ENCODE data around the gene BRD2. TPM values are rescaled to one million over a fixed set of nuclear protein-coding genes. Genes with fewer than 3 reads are reported as not detected.

The BRD2 gene
- total RNA-seq, 1 experiment from 2014 or later: 157 TPM

GRCh38 chr6:33007831-33008400 lies 39.5 kb downstream of the BRD2 start:
- H3K27ac ChIP-seq: no peak overlapping the region
- BruUV-seq (replicated peaks): no TSS peak
- H4K20me1 ChIP-seq (ENCODE audit: insufficient read depth): no peaks in the 10 kb centered on the region
- H3K9me2 ChIP-seq (ENCODE audit: insufficient read depth): no peaks in the 10 kb centered on the region
- DNase-seq: no peak
- H3K27me3 ChIP-seq (ENCODE audit: insufficient read depth, low read depth): peaks cover 94% of the 10 kb centered on the region
- no peaks in the 10 kb centered on the region for H3F3A ChIP-seq (ENCODE audit: insufficient read depth, low read depth)
- CTCF ChIA-PET: no interaction called here
- no peaks in the 10 kb centered on the region for H3K79me2 ChIP-seq (ENCODE audit: low read depth)
- no peak overlapping the region for H2AFZ ChIP-seq
- POLR2A ChIA-PET (ENCODE audit: unreplicated experiment): interaction anchor here (0.6 kb wide), 1 partner anchor 45 kb away, joined by 4 read pairs; no protein-coding TSS in a partner anchor
- intact Hi-C loops (cut with micrococcal nuclease; ENCODE audit: unreplicated experiment): no loop called here
- H3K4me3 ChIP-seq: no peak overlapping the region
- no peaks in the 10 kb centered on the region for H3K9me3 ChIP-seq (ENCODE audit: insufficient read depth, low read depth)
- no peaks in the 10 kb centered on the region for H3K4me1 ChIP-seq (replicated peaks; ENCODE audit: insufficient read depth)
- H3K4me2 ChIP-seq: no peak overlapping the region
- no peaks in the 10 kb centered on the region for H3K36me3 ChIP-seq (ENCODE audit: low read depth)
- TF ChIP-seq, protein P1, sequence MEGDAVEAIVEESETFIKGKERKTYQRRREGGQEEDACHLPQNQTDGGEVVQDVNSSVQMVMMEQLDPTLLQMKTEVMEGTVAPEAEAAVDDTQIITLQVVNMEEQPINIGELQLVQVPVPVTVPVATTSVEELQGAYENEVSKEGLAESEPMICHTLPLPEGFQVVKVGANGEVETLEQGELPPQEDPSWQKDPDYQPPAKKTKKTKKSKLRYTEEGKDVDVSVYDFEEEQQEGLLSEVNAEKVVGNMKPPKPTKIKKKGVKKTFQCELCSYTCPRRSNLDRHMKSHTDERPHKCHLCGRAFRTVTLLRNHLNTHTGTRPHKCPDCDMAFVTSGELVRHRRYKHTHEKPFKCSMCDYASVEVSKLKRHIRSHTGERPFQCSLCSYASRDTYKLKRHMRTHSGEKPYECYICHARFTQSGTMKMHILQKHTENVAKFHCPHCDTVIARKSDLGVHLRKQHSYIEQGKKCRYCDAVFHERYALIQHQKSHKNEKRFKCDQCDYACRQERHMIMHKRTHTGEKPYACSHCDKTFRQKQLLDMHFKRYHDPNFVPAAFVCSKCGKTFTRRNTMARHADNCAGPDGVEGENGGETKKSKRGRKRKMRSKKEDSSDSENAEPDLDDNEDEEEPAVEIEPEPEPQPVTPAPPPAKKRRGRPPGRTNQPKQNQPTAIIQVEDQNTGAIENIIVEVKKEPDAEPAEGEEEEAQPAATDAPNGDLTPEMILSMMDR (conservative IDR thresholded peaks at IDR 0.05): no peak
- TF ChIP-seq EZH2 (IDR thresholded peaks at IDR 0.05; ENCODE audit: low read depth): no peak

DNA sequence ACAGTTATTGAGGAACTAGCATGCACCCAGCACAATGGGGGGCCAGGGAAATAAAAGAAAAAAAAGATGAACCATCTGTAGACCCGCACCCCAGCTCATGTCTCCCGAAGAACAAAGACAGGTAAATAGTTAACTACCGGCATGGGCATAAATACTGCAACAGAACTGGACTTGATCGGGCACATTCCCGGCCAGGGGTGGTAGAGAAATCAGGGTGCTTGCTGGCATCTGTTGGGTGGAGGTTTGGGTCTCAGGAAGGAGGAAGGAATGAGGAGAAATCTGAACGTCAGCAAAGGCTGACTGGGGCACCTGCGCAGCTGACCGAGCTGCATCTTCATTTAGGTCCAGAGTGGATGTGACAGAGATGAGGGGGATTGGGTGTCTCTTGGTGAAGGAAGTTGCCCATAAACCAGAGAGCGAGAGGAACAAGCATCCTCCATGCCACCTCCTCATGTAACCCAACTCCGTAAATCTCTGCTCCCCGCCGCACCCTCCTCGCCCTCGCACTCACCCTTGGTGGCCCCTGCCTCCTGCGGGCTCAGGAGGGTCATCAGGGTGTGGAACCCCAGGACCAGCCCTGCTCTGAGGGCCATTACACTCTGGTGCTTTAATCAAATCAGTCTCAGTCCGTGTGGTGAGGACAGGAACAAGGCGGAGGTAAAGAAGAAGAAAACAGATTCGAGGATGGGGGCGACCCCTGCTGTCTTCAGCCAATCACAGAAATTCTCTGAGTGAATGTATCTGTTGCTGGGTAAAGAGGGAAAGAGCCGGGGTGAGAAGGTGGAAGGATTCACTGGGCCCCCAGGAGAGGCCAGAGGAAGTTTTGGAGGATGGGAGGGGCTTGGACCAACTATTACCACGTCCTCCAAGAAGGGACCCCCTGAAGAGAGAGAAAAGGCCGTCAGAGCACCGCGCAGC lies 40.8 kb downstream of the BRD2 start, which contains the start of gene HLA-DOA:
TSS of gene HLA-DOA (minus strand) at position 648 of the 918 bp plus-strand sequence.
- H4K20me1 ChIP-seq (ENCODE audit: insufficient read depth): no peaks in the 10 kb centered on the region
- no peak for DNase-seq
- H3K79me2 ChIP-seq (ENCODE audit: low read depth): no peaks in the 10 kb centered on the region
- H3K4me2 ChIP-seq: no peak within 1 kb of the TSS
- H3K9me2 ChIP-seq (ENCODE audit: insufficient read depth): no peaks in the 10 kb centered on the region
- no peaks in the 10 kb centered on the region for H3K36me3 ChIP-seq (ENCODE audit: low read depth)
- ChIA-PET CTCF (no interaction called here), POLR2A (ENCODE audit: unreplicated experiment) (no interaction called here)
- no peak within 1 kb of the TSS for H2AFZ ChIP-seq
- peaks cover 94% of the 10 kb centered on the region for H3K27me3 ChIP-seq (ENCODE audit: insufficient read depth, low read depth)
- no peaks in the 10 kb centered on the region for H3K9me3 ChIP-seq (ENCODE audit: insufficient read depth, low read depth)
- no peak within 1 kb of the TSS for H3K4me3 ChIP-seq
- intact Hi-C loops (cut with micrococcal nuclease; ENCODE audit: unreplicated experiment): no loop called here
- H3K4me1 ChIP-seq (replicated peaks; ENCODE audit: insufficient read depth): no peaks in the 10 kb centered on the region
- BruUV-seq (replicated peaks): no TSS peak
- H3F3A ChIP-seq (ENCODE audit: insufficient read depth, low read depth): no peaks in the 10 kb centered on the region
- TF ChIP-seq EZH2 (IDR thresholded peaks at IDR 0.05; ENCODE audit: low read depth): no peak
- TF ChIP-seq, protein P1 (conservative IDR thresholded peaks at IDR 0.05): no peak
- H3K27ac ChIP-seq: no peak within 1 kb of the TSS

DNA sequence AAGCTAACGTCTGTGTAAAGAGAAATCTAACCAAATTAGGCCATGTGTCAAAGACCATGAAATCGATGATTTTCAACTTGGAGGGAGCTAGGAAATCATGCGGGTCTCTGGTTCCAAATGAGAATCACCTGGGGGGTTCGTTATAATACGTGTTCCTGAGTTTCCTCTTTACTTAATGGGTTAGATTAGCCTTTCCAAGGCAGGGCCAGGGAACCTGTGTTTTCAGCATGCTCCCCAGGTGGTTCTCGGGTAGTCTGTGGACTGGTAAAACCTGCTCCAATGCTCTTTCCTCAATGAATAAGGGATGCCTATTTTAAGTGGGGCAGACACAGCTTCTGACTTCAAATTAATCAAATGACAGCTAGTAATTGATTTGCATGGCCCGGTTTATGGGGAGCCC lies 42.0 kb downstream of the BRD2 start:
- H3F3A ChIP-seq (ENCODE audit: insufficient read depth, low read depth): no peaks in the 10 kb centered on the region
- intact Hi-C loops (cut with micrococcal nuclease; ENCODE audit: unreplicated experiment): loop anchor here (10.0 kb wide), 1 partner anchor 134 kb away; no protein-coding TSS in a partner anchor
- H3K9me3 ChIP-seq (ENCODE audit: insufficient read depth, low read depth): no peaks in the 10 kb centered on the region
- no peaks in the 10 kb centered on the region for H3K36me3 ChIP-seq (ENCODE audit: low read depth)
- H3K27ac ChIP-seq: no peak overlapping the region
- no peak overlapping the region for H2AFZ ChIP-seq
- no peaks in the 10 kb centered on the region for H3K79me2 ChIP-seq (ENCODE audit: low read depth)
- no peaks in the 10 kb centered on the region for H3K9me2 ChIP-seq (ENCODE audit: insufficient read depth)
- no peak overlapping the region for H3K4me2 ChIP-seq
- BruUV-seq (replicated peaks): no TSS peak
- H4K20me1 ChIP-seq (ENCODE audit: insufficient read depth): no peaks in the 10 kb centered on the region
- DNase-seq: no peak
- peaks cover 93% of the 10 kb centered on the region for H3K27me3 ChIP-seq (ENCODE audit: insufficient read depth, low read depth)
- POLR2A ChIA-PET (ENCODE audit: unreplicated experiment): no interaction called here
- no peak overlapping the region for H3K4me3 ChIP-seq
- CTCF ChIA-PET: no interaction called here
- no peaks in the 10 kb centered on the region for H3K4me1 ChIP-seq (replicated peaks; ENCODE audit: insufficient read depth)
- TF ChIP-seq, protein P1 (conservative IDR thresholded peaks at IDR 0.05): no peak
- TF ChIP-seq EZH2 (IDR thresholded peaks at IDR 0.05; ENCODE audit: low read depth): no peak

All from PC-9 (cell line).